Middle frontal gyrus (tissue), 1 donor: ENCODE results near the gene SHF.
A peak's percentile ranks its signal among the peaks of the same experiment; 100 is the strongest.

ENCODE experiments used
- DNase-seq: peaks from one replicate; pipeline ENCODE4 v3.0.0-alpha.2; 2015; ENCODE audit warnings: low spot score; ENCODE audit errors: extremely low spot score

SHF gene

DNA sequence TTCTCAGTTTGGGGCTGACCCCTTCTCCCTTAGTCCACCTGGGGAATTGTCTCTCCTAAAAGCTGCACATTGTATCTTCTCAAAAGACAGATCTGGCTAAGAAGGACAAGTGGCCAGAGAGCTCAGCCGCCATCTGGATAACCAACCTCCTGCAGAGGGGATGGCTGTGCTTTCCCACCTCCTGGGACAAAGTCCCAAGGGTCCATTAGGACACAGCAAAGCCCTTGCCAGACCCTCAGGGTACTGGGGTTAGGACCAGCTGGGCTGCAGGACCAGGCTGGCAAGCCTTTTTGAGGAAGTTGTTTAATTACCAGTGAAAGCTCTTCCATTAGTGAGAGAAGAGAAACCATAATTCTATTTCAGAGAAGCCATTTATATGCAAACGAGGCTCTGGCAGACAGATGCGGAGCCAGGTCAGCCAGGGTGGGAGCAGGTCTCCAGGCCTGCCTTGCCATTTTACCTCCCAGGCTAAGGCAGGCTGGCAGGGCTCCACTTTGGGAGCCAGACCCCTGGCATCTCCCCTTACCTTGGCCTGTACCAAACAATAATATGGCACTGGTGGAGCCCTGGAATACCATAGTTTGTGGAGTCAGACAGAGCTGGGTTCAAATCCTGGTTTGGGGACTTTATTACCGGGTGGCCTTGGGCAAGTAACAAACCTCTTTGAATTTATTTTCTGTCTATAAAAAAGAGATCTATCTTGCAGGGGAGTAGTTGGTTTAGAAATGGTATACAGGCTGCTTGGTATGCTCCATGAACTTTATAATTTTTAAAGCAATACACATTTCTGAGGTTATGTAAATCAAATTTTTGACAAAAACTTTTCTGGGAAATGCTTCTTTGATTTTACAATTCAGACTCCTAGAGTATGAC, 17.9 kb downstream of the SHF start:
- DNase-seq: no peak

DNA sequence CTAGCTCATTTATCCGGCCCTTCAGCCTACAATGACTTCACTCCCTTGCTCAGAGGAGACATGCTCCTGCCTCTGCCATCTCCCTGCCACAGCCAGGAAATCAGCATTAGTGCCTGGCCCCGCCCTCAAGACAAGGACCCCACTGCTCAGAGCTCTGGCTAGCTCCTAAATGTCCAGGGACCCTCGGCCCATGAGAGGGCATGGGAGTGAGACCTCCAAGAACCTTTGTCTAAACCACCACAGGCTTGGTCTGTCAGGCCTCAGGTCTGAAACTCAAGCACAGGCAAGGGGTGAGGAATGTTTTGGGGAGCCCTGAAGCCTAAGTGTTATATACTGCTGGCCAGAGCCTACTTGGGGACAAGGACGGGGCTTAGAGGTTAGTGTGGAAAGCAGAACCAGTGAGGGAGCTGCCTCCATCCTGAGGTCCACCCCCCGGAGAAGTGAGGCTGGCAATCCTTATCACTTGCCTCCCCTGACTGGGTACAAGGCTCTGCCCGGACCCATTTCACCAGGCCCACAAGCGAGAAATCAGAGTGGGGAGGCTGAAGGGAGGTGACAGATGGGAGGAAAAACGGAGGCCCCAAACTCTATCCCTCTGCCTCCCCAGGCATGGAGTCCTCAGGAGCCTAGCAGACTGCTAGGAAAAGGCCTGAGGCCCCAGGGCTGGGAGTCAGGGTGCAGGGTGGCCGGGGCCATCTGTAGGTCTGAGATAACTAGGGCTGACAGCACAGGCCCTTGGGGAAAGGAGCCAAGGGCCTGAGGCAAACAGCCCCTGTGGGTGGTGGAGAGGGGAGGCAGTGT, 18.8 kb downstream of the SHF start:
- no peak for DNase-seq

DNA sequence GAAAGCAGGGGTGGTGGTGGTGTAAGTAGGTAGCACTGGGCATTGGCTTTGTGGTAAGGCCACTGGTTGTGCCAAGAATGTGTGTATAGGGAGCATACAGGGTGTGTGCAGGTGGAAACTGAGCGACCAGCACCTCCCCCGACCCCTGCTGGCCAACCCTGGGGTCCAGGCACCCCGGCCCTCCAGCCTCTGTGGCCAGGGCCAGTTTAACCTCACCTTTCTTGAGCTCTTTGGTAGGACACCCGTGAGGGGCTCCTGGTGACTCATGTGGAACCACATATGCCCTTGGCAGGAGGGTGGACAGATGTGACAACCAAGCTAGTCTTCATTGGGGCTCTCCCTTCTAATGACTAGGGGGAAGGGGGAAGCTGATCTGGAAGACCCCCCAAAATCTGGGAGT, 19.5 kb downstream of the SHF start:
- no peak for DNase-seq

DNA sequence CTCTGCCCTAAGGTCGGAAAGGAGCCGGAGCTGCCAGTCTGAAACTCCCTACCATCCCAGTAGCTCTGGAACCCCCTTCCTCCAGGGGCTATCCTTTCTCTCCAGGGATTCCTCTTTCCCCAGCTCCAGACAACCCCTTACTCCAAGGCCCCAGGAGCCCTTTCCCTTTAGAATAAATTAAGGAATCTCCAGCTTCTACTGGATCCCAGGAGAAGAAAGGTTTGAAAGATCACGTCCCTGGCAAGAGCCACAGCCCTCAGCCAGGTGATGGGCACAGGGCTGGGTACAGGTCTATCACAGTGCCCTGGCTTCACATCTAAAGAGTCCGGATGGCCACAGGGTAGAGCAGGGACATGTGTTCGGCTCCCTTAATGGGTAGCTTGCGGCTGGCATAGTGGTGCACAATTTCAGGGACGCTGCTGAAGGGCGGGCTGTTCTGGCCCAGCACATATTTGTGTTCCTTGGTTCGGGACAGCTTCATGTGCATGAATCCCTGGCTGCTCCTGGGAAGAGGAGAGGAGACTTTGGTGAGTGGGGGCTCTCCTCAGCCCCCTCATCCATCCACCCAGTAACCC, 20.0 kb downstream of the SHF start:
- DNase-seq: no peak

DNA sequence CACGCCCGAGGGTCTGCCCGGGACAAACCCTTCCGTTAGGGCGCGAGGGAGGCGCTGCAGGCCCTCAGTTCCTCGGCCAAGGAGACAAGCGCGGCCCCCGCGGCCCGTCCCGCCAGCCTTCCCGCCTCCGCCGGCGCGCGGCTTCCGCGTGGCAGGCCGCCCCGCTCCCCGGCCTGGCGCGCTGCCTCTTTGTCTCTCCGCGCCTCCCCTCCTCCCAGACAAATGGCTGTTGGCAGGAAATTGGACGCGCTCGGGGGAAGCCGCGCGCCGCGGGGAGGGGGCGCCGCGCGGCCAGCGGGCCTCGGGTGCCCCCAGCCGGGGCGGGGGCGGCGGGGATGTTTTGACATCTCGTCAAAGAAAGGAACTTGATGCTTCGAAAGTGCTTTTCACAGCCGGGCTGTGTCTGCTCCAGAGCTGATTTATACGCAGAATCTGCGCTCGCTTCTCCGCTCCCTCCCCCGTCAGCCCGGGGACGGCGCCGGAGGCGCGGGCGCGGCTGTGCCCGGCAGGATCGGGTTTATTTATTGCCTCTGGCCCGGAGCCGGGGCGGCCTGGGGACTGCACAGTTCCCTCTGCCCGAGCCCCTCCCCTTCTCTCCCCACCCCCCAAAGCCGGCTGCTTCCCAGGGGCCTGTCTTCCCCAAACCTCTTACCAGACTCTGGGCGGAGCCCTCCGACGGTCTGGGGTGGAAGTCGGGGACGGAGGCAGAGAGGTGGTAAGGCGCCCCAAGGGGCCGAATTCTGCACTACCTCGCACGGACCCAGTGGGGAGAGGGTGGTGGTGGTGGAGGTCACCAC, 20.7 kb downstream of the SHF start:
- peak; percentile 75 for DNase-seq

DNA sequence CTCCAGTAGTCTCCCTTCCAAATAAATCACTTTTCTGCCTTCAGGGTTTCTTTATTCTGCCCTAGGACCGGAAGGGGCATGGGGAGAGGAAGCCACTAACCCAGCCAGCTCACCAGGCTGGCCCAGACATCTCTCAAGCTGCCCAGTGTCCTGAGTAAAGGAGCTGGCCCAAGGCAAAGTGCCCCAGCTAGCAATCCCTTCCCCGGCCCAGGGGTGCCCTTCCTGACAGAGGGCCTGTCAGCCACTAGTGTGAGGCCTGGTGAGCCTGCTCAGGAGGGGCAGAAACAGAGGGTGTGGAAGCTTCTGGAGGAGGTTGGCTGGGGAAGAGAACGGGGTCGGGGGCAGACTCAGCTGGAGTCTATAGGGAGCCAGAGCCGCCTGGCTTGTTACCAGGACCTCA, 22.2 kb downstream of the SHF start:
- DNase-seq: no peak

DNA sequence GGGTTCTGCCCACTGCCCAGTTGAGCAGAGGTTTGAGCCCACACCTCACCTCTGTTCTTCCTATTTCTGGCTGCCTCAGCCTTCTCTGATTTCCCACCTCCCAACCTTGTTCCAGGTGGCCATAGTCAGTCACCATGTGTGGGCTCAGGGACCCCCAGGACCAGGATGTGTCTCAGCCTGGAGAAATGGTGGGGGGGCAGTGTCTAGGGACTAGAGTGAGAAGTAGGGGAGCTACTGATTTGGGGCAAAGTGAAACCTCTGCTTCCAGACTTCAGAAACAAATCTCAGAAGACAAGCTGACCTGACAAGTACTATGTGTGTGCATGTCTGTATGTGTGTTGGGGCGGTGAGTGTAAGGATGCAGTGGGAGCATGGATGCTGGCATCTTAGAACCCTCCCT, 22.9 kb downstream of the SHF start:
- no peak for DNase-seq

DNA sequence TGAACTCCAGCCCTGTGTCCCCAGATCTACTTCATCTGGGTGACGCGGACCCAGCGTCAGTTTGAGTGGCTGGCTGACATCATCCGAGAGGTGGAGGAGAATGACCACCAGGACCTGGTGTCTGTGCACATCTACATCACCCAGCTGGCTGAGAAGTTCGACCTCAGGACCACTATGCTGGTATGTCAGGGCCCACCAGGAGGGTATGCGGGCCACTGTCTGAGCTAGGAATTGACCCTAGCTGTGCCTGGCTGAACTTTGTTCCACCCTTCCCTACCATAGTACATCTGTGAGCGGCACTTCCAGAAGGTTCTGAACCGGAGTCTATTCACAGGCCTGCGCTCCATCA, 24.3 kb downstream of the SHF start:
- no peak for DNase-seq

DNA sequence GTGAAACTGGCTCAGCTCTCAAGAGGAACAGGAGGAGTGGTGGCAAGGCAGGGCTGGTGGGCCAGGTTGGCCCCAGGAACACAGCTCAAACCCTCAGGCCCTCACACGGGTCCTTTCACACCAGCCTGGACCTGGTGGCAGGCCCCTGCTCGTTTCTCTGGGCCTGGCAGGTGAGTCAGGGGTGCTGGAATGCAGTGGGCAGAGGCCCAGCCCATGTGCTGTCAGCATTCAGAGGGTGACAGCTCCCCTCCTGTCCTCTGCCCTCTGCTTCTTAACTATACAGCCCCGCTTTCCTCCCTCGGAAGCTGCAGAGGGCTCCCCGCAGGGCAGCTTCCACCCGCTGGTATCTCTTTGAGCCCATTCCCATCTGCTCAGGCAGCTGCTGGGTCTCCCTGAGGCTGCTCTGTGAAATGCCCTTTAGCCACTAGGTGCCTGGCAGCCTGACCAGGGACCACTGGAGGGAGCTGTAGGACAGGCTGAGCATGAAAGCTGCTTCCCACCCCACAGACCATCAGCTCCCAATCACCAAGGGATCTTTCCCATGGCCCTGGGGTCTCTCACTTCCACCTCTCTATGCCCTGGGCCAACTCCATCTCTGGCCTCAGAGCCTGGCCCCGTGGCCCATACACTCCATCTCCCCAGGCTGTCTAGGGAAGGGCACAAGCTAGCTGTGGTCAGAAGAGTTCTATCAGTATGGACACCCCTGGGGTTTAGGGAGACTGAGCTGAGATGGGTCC, 24.8 kb downstream of the SHF start:
- no peak for DNase-seq

DNA sequence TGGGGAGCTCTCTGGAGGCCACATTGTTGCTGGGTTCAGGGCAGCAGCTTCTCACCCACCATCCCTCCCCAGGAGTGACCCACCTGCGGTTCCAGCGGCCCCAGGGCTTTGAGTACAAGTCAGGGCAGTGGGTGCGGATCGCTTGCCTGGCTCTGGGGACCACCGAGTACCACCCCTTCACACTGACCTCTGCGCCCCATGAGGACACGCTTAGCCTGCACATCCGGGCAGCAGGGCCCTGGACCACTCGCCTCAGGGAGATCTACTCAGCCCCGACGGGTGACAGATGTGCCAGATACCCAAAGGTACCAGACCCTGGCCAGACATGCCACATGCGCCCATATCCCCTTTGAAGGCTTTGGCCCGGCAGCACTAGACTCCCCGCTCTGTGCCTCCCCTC, 26.1 kb downstream of the SHF start:
- no peak for DNase-seq

DNA sequence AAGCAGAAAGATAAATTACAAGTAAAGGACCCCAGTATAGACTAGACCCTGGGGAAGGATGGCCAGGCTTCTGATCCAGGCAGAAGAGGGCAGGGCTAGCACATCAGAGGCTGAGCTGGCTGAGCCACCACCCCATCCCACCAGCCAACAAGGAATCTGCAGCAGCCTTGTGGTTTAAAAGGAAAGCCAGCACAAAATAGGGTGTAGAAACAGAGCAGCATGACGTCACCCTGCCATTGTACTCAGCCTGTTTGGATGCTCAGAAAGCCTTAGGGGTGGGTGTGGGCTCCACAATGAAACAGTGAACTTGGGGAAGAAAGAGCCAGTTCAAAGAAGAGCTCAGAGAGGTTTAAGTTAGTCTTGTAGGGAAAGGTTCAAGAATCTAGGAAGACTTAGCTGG, 29.8 kb downstream of the SHF start:
- peak; percentile 46 for DNase-seq

DNA sequence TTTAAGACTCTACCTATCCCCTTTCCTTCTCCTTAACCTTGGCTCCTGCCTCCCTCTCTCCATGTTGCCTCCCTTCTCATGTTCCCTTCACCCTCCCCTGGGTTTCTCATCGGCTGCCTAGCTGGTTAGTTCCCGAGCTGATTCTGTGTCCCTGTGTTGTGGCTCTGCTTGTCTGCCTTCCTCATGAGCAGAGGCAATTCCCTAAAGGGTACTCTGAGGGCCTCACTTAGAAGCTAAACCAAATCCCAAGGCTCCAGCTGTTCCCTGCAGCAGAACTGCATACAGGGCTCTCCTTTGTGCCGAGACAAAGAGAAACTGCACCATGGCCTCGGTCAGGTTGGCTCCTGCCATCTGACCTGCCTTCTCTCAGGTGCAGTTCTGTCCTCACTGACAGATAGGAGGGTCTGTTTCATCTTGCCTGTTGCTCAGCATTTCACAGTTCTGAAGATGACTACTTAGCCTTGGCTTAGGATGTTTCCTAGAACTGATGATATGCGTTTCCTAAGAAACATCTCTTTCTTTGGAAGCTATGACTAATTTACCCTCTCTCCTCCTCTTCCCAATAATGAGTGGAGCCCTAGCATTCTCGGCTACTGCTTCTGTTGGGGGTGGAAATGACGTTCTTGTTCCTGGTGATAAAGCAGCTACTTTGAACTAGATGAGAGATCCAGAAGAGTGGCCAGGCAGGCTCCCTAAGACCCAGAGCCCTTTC, 30.9 kb downstream of the SHF start:
- DNase-seq: no peak

DNA sequence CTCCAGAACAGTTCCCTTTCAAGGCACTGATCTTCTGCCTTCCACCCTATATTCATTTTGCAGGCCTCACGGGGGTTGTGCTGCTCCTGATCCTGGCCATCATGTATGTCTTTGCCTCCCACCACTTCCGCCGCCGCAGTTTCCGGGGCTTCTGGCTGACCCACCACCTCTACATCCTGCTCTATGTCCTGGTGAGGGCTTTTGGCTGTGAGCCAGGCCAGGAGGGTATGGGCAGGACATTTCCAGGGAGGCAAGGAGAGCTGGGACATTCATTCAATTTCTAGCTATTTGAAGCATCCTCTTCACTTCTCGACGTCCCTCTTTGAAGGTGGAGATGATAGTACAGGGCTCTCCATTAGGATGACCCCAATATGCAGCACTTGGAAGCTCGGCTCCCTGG, 32.0 kb downstream of the SHF start:
- DNase-seq: no peak

DNA sequence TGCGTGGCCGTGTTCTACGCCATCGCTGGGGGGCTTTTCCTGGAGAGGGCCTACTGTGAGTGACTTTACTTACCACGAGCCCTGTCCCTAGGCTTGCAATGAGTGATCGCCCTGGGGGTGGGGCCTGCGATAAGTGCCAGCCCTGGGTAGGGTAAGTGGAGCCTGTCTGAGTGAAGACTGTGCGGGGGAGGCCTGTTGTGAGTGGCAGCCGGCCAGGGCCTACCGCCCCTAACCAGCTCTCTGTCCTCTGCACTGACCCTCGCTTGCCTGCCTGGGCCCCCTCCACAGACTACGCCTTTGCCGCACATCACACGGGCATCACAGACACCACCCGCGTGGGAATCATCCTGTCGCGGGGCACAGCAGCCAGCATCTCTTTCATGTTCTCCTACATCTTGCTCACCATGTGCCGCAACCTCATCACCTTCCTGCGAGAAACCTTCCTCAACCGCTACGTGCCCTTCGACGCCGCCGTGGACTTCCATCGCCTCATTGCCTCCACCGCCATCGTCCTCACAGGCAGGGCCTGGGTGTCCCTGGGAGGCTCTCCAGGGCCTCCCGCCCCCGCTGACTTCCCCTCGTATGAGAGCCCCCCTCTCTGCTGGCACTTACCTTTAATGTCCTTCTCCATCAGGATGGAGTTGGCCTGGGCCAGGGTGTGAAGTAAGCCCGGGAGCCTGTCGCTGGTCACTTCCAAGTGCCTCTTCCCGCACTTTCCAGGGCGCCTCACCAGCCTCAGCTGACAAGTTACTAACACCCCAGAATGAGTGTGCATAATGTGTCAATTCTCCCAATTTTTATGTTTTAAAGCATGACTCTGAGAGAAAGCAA, 35.6 kb downstream of the SHF start:
- DNase-seq: no peak

DNA sequence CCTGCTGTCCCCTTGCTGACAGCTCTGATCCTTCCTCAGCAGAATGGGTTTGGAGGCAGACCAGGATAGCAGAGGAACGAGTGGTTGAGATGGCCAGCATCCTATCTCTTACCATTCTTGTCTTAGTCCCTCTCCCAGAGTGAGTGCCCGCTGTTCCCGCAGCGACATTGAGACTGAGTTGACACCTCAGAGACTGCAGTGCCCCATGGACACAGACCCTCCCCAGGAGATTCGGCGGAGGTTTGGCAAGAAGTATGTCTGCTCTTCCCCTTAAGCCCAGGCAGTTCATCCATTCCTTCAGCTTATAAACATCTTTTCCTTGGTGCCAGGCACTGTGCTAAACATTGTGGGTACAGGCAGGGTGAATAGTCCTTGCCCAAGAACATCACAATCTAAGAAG, 36.8 kb downstream of the SHF start:
- DNase-seq: no peak

DNA sequence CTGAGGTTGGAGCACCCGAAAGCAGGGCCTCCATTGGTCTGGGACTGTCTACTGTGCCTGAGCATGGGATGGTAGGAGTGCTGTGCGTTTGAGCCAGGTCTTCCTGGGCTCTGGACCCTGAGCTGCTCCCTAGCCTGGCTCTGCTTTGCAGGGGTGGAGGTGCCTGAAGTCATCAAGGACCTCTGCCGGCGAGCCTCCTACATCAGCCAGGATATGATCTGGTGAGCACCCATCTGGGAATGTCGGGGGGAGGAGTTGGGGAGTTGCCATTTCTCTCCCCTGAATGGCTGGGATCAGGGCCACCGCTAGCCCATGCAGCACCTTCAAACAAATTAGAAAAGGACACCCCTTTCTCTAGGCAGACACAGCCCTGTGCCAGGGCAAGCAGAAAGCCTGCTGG, 37.3 kb downstream of the SHF start:
- no peak for DNase-seq

DNA sequence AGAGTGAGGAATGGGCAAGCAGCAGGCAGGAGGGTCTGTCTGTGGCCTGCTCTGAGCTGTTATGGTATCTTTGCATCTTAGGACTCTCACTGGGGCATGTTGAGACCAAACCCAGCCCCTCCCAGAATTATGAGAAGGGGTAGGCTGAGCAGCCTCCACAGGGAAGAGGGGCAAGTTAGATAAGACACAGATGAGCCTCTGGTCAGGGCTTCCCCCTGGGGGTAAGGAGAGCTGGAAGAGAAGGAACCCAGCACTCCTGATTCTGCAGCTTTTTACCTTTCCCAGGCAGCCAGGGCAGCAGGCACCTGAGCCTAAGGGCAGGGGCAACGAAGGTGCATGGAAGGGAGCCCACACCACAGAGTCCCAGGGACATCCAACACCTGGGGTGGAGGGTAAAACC, 38.7 kb downstream of the SHF start:
- no peak for DNase-seq

DNA sequence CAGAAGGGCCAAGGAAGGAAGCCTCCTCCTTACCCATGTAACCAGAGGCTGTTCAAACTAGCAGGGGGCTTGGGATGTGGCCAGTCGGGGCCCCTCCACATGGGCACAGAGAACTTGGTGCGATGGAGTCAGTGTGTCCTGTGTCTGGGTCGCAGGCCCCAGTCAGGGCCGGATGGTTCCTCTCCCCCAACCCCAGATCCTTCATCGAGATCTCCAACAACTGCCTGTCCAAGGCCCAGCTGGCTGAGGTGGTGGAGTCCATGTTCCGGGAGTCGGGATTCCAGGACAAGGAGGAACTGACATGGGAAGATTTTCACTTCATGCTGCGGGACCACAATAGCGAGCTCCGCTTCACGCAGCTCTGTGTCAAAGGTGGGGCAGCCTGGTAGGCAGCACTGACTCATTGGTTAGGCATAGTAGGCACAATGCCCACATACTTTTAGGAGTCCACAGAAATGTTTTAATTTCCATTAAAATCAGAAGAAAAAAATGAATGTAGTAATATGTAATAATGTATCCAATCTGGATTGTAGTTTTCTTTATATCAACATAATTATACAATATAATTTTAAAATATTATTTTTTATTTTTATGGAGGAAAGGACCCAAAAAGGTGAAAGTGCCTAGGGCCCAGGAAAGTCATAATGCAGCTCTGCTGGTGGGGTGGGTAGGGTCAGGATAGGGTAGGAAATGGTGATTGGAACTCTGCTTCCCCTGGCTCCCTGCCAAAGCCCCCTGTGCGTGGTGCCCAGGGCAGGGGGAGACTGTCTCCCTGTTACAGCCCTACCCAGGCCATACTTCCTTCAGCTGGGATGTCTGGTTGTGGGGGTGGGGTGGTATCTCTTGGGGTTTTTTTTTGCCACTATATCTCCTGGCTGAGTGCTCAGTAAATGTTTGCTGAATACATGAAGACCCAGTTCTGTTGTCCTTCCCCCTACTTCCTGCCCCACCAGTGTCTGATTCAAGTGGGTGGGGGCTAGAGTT, 39.4 kb downstream of the SHF start:
- no peak for DNase-seq
